ENCODE data around the gene ZPBP.
"Not testable (repeated sequence)": the region's sequence is repeated elsewhere in the genome, so short reads cannot be mapped to it uniquely, and the experiment has no call there.

The ZPBP gene, protein sequence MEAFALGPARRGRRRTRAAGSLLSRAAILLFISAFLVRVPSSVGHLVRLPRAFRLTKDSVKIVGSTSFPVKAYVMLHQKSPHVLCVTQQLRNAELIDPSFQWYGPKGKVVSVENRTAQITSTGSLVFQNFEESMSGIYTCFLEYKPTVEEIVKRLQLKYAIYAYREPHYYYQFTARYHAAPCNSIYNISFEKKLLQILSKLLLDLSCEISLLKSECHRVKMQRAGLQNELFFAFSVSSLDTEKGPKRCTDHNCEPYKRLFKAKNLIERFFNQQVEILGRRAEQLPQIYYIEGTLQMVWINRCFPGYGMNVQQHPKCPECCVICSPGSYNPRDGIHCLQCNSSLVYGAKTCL

DNA sequence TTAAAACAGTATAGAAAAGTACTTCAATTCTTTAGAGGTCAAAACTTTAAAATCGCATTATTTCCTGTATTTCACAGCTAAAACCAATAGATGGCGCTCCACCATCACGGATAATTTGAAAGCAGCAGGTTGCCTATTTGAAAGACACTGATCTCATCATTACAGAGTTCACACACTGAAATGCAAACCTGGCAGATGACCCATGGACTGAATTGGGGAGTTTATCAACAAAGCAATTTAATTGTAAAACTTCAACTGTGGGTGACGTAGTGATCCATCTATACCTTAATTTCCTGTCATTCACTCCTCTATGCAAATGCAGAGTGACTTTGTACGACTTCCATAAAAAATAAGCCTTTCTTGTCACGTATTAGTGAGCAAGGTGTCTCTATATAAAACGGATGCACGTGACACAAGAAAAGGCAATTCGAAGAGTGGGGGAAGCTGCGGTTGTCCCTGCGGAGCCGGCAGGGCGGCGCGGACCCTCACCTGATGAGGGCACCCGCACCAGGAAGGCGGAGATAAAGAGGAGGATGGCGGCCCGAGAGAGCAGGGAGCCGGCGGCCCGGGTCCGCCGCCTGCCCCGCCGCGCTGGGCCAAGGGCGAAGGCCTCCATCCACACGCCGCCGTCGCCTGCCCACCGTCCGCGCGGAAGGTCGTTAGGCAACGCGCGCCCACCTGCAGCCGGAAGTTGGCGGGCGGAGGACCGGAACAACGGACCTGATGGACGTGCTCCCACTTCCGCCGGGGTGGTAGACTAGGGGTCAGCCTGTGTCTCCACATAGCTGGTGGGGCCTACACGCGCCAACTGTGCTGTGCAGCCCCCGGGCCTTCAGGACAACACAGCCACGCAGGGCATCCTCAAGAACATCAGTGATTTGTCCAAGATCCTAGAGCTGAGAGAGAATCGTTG, at the start of gene ZPBP:
ZPBP (minus strand) TSS at position 668 of the 913 bp plus-strand sequence; CDS start at position 616, 52 bp downstream.
- DNase-seq: peak; percentile 77

DNA sequence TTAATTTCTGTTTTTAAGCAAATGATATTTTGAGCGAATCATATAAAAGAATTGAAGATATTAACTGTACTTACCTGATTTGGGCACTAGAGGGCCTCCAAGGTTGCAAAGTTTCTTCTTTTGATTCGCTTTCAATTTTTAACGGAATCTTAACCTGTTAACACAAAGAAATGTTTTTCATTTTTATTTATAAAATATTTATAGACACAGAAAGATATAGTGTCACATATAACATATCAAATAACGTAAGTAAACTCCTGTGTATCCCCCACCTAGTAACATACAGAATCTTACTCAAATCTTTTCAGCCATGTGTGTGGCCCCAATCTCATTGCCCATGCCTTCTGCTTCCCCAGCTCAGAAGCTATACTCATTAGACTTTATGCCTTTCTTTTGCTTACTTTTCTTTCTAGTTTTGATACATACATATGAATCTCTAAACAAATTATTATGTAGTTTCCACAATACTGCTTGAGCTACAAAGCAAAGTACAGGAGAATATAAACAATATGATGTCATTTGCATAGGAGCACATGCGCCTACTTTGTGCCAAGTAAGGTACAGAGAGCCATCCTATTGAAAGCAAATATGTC, 49.5 kb upstream of the ZPBP start:
- peak; percentile 67 for DNase-seq

DNA sequence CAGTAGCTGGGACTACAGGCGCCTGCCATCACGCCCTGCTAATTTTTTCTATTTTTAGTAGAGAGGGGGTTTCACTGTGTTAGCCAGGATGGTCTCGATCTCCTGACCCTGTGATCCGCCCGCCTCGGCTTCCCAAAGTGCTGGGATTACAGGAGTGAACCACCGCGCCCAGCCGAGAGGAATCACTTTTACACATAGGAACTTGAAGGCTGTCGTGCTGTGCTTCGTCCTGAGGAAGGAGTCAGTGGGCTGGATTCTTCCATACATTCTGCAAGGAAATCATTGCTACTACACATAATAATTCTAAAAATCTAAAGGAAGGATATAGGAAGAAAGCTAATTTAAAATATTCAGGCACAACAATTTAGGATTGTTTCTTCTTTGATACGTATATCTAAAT, 48.8 kb upstream of the ZPBP start:
- DNase-seq: no peak

DNA sequence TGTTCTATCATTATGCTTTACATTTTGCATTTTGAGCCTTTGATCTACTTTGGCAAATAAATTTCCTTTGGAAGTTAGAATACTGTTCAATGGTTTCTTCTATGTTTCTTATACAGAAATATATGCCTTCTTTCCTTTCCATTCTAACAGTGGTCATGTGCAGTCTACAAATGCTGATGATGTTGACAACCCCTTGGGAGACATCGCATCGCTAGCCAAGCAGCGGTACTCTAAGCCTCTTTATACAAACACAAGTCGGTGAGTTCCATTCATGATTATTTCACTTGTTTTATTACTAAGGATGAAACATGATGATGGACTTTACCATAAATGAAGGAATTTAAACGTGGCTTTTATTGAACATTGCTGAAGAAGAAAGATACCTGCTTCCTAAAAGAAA, 48.1 kb upstream of the ZPBP start:
- no peak for DNase-seq

DNA sequence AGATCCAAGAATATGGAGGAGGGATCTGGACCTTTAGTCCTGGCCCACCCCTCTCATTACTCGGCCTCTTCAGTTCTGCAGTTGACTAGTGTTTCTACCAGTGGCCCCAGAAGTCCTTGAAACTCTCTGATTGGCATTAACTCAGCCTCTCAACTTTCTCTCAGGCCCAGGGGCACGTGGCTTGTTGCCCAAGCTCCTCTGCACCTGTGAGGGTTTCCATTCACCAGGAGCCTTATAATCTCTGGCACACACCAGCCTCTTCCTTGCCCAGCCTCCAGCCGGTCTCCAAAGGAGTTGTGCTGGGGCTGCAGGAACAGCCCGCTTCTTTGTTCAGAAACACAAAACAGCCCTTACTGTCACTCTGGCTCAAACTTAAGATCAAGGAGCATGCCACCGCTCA, 47.6 kb upstream of the ZPBP start:
- DNase-seq: no peak

DNA sequence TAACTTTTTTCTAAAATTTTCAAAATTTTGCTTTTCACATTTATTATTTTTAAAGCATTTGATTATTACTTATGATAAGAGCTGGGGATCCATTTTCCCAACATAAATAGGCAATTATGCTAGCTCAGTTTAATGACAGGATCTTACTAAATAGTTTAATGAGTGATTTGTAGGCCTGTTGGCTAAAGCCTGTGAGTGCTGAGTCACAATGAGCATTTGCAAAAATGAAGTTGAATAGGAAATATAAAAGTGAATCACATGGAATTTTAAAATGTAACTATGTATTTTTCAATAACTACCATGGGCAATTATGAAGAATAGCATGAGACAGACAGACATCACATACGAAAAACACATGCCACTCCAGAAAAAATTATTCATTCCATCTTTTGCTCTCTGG, 45.1 kb upstream of the ZPBP start:
- no peak for DNase-seq

DNA sequence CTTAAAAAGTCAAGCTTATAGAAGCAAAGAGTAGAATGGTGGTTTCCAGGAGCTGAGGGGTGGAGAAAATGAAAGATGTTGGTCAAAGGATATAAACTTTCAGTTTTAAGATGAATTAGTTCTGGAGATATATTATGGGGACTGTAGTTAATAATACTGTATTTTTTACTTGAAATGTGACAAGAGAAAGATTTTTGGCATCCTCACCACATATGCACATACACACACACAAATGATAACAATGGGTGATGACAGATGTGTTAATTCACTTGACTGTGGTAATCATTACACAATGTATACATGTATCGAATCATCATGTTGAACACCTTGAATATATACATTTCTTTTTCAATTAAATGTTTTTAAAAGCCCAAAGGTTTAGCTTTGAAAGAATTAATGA, 32.7 kb upstream of the ZPBP start:
- DNase-seq: no peak

DNA sequence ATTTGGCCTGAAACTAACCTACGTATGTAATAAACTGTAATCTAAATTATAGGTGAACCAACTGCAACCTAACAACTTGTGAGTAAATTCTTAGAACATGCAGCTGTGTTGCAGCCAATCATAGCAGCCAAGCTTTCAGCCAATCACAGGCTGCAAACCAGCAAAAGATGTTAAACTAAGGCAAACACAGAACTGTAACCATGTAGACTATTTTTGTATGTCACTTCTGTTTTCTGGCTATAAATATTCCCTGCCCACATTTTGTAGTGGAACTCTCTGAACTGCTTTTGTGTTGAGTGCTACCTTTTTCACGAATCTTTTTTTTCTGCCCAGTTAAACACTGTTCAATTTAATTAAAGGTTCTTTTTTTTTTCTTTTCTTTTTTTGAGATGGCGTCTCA, 28.2 kb upstream of the ZPBP start:
- DNase-seq: no peak

DNA sequence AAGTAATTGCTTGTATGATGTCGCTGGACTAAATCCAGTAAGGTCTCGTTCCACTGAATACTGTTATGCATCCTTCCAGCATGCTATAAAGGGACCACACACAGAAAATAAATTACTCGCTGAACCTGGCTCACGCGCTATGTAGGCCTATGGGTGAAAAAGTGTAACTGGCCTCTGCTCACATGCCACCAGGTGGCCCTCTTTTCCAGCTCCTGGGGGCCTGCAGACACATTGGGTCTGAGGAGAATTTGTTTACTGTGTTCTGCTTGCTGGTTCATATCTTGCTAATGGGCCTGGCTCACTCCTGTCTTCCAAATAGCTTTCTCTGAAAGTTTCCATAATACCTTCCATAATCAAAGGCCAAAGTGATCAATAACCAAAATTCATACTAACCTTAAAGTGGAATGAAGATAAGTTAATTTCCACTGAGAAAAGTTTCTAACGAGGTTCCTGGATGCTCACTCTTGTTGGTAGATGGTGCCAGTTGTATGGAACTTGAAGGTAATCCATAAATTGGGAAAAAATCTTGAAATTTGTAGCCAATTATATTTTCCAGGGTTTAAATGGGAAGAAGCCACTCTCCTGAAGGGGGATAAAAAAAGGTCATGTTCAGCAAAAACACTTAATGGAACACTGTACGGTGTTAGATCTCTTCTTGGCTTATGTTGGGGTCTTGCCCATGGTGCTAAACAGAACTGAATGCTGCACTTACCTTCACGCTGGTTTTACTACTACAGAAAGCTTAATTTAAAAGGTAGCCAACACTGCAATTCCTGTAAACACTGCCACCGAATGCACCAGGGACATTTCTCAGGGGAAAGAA, 27.0 kb upstream of the ZPBP start:
- DNase-seq: peak; percentile 38

DNA sequence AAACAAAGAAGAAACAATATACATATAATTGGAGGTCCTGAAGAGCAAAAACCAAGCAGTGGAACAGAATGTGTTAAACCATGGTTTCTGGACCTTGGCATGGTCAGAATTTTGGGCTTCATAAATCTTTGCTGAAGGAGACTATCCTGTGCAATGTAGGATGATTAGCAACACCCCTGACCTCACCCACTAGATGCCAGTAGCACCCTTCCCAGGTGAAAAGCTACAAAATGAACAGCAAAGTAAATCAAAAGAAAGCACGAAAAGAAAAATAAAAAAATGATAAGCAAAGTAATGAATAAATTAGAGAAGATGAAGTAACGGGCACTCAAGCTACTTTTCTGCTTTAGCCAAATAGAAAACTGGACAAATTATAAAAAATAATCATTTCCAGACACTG, 19.2 kb upstream of the ZPBP start:
- DNase-seq: no peak

DNA sequence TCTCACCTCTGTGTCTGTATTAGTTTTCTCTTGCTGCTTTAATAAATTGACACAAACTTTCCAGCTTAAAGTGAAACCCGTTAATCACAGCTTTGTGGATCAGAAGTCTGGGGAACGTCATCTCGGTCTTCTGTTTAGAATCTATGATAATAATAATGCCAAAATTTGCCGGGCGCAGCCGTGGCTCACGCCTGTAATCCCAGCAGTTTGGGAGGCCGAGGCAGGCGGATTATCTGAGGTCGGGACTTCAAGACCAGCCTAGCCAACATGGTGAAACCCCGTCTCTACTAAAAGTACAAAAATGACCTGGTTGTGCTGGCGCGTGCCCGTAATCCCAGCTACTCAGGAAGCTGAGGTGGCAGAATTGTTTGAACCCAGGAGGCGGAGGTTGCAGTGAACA, 8.8 kb upstream of the ZPBP start:
- no peak for DNase-seq

DNA sequence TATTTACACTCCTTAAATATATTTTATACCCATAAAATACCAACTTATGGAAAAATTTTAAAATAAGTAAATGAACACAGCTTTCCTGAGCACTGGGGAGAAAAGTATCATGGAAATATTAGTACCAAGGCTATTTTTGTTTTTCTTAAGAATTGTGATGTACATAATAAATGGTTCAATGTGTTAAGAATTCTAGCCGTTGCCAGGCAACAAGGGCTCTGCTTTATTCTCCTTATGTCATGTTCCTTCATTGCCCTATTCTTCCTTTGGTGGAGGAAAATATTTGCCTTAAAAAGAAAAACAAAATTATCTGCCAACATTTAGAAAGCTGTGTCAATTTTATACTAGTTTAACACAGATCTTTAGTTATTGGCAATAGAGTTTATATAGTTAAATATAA, 2.6 kb upstream of the ZPBP start:
- peak; percentile 7 for DNase-seq

DNA sequence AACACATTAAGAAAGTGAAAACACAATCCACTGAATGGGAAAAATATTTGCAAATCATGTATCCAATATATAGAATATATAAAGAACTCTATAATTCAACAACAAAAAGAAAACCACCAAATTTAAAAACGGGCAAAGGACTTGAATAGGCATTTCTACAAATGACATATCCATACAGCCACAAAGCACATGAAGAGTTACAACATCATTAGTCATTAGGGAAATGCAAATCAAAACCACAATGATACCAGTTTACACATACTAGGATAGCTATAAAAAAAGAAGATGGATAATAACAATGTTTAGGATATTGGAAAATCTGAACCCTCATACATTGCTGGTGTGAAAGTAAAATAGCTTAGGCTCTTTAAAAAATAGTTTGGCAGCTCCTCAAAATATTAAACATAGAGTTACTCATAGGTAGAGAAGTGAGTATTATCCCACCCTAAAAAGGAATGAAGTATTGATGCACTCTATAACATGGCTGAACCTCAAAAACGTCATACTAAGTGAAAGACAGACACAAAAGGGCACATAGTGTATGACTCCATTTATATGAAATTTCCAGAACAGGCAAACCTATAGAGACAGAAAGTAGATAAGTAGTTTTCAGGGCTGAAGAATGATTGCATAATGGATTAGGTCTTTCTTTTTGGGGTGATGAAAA, 4.5 kb downstream of the ZPBP start:
- DNase-seq: no peak

DNA sequence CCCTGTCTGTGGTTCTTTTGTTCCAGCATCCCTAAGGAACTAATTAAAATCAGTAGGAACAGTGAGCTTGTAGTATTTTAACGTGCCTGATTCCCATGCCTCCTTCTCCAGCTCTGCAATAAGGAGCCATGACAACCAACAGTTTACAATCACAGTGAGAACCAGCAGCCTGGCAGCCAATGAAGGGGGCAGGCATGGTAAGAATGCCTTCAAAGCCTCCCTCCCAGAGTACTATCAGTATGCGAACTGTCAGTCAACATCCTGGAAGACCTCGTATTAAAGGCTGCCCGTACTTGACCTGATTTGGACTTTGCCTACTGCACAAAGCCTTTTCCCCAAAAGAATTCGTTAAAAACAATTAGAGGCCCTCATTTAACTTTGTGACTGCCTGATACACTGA, 7.7 kb downstream of the ZPBP start:
- no peak for DNase-seq

DNA sequence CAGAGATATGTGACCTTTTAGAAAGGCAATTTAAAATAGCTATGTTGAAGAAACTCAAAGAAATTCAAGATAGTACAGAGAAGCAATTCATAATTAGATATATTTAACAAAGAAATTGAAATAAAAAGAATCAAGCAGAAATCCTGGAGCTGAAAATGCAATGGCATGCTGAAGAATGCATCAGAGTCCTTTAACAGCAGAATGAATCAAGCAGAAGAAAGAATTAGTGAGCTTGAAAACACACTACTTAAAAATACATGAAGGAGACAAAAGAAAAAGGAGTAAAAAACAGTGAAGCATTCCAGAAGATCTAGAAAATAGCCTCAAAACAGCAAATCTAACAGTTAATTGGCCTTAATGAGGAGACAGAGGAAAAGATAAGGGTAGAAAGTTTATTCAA, 20.0 kb downstream of the ZPBP start:
- no peak for DNase-seq

DNA sequence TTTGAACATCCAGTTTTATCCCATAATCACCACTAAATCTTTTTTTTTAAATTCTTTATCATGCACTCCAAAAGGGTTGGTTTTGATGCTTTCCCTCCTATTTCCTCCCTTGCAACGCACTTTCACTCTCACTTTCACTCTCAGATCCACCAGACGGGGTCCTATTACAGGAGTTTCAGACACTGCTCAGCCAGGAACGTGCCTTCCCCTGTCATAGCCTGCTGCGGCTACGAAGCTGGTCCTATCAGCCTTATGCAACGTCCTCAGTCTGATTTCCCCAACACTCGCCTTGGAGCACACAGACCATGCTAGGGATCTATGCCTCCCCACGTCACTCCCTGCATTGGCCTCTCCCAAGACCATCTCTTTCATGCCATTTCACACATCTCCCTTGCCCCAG, 23.4 kb downstream of the ZPBP start:
- peak; percentile 39 for DNase-seq

DNA sequence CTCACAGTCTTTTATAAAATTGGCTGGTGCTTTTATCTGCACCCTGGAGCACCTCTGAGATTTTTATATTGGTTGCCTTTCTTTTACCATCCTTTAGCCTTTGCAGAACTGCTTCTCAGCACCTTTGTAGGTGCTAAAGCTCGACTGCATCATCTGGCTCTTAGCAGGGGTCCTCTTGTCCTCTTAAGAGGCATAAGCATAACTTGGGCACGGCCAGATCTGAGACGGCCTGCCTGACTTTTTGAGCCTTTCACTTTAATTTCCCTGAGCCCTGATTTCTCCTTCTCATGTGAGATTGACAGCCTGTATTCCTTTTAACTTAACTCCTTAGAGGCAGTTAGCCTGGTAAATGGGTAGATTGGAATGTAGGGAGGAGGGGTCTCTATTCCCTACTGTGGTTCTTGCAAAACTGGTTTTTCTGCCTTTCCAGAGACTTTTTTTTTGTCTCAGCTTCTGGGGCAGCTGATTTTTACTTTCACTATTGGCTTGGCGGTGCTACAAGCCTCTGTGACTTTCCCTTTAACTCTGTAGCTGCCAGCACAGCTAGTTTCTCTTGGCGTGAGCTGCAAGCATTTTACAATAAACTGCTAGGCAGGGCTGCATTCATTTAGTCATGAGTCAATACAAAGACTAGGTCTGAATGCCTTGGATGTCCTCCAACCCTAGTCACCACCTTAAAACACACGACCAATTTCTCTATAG, 24.0 kb downstream of the ZPBP start:
- DNase-seq: peak; percentile 85

DNA sequence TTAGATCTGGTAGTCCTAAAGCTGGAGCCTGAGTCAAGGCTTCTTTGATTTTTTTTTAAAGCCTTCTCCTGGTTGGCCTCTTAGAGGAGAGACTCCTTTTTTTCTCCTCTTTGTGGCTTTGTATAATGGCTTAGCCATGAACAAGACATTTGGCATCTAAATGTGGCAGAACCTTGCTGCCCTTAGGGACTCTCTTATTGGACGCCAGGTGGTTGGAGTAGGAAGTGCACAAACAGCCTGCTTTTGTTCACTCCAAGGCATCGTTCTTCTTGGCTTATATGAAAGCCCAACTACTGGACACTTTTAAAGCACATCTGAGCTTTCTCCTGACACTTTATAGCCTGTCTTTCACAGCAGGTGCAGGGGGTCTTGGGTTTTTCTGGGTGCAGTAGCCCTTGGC, 25.0 kb downstream of the ZPBP start:
- peak; percentile 83 for DNase-seq

DNA sequence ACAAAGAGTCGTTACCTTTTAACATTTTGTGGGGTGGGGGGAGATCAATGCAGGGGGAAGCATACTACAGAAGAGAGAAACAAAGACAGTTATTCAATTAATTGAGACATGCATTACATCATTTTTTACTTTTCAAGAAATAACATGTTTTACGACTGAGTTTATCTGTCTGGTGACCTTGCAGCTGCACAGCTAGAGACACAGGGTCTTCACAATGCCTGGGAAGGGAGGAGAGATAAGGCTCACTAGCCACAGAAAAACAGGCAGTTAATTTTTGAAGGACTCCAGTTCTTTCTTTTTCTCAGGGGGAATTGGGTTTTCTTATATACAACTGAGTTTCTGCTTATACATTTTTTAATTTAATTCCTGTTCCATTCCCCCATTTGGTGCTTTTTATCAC, 30.1 kb downstream of the ZPBP start:
- no peak for DNase-seq

DNA sequence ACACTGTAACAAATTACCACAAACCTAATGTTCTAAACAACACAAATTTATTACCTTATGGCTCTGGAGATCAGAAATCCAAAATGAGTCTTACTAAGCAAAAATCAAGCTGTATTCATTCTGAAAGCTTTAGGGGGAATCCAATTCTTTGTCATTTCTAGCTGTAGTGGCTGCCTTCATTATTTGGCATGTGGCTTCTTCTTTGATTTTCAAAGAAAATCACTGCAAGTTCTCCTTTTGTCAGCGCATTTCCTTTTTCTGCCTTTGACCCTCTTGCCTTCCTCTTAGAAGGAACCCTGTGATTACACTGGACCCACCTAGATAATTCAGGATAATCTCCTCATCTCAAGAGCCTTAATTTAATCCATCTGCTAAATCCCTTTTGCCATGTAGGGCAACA, 36.9 kb downstream of the ZPBP start:
- DNase-seq: no peak

DNA sequence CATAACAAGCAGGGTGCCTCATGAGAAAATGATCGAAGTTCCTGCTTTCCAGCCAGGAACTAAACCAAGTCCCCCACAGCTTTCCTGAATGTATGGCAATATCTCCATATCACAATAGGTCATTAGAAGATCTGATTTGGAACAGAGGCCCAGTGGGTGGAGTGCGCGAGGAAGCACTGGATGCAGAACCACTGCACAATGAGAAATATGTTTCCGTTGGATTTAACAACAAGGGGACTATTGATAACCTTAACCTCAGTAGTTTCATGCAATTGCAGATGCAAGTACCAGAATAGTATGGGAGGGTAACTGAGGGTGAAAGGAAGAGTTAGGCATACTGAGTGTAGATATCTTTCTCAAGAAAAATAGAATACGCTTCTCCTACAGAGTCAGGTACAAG, 45.3 kb downstream of the ZPBP start:
- no peak for DNase-seq

DNA sequence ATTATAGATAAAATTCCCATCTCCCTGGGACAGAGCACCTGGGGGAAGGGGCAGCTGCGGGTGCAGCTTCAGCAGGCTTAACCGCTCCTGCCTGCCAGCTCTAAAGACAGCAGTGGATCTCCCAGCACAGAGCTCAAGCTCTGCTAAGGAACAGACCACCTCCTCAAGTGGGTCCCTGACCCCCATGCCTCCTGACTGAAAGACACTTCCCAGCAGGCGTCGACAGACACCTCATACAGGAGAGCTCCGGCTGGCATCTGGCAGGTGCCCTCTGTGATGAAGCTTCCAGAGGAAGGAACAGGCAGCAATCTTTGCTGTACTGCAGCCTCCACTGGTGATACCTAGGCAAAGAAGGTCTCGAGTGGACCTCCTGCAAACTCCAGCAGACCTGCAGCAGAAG, 51.9 kb downstream of the ZPBP start:
- not testable (repeated sequence) for DNase-seq

Data from DMS53 (cell line).